Hematopoietic multipotent progenitor cell treated with erythropoietin and hydrocortisone succinate and interleukin-3 and kit ligand, for 15 days (in vitro differentiated cells): Measurements from ENCODE around the gene DAPK1.

Source experiments
- DNase-seq: peaks from one replicate; pipeline ENCODE4 v3.0.0-alpha.2; 2015; ENCODE audit warnings: low spot score

Gene DAPK1

GRCh38 chr9:87516926-87517290 lies 19.2 kb downstream of the DAPK1 start:
- no peak for DNase-seq

- DNase-seq: no peak
These were observed 20.1 kb downstream of the DAPK1 start for GRCh38 chr9:87517732-87518131.

- DNase-seq: peak; percentile 96
These were observed 21.2 kb downstream of the DAPK1 start for GRCh38 chr9:87518702-87519335.

- DNase-seq: peak; percentile 63
These were observed 21.8 kb downstream of the DAPK1 start for GRCh38 chr9:87519461-87519860.

GRCh38 chr9:87520172-87520683 lies 22.6 kb downstream of the DAPK1 start:
- DNase-seq: no peak

- DNase-seq: no peak
These were observed 24.2 kb downstream of the DAPK1 start for GRCh38 chr9:87521834-87522233.

- no peak for DNase-seq
These were observed 26.4 kb downstream of the DAPK1 start for GRCh38 chr9:87524061-87524460.

GRCh38 chr9:87525546-87526303 lies 28.1 kb downstream of the DAPK1 start:
- no peak for DNase-seq

GRCh38 chr9:87527211-87527916 lies 29.7 kb downstream of the DAPK1 start:
- DNase-seq: no peak

- DNase-seq: no peak
These were observed 31.3 kb downstream of the DAPK1 start for GRCh38 chr9:87528969-87529368.

- DNase-seq: no peak
These were observed 32.0 kb downstream of the DAPK1 start for GRCh38 chr9:87529671-87530070.

- no peak for DNase-seq
These were observed 33.0 kb downstream of the DAPK1 start for GRCh38 chr9:87530716-87531115.

GRCh38 chr9:87531370-87532295 lies 34.0 kb downstream of the DAPK1 start:
- DNase-seq: no peak

- no peak for DNase-seq
These were observed 35.6 kb downstream of the DAPK1 start for GRCh38 chr9:87533271-87533670.

- no peak for DNase-seq
These were observed 36.4 kb downstream of the DAPK1 start for GRCh38 chr9:87534036-87534435.

GRCh38 chr9:87534957-87535356 lies 37.3 kb downstream of the DAPK1 start:
- DNase-seq: no peak

GRCh38 chr9:87535817-87536539 lies 38.3 kb downstream of the DAPK1 start:
- DNase-seq: no peak

- no peak for DNase-seq
These were observed 40.0 kb downstream of the DAPK1 start for GRCh38 chr9:87537625-87538024.

GRCh38 chr9:87540444-87541105 lies 42.9 kb downstream of the DAPK1 start:
- no peak for DNase-seq

GRCh38 chr9:87541663-87542062 lies 44.0 kb downstream of the DAPK1 start:
- DNase-seq: no peak

- DNase-seq: no peak
These were observed 44.5 kb downstream of the DAPK1 start for GRCh38 chr9:87542141-87542540.
